ENCODE measurements around the gene CDK14.

The CDK14 gene

GRCh38 chr7:91248996-91249395, 652.9 kb downstream of the CDK14 start:
- H3K4me3 ChIP-seq (ENCODE audit: low read length), result no peak overlapping the region
- no peak overlapping the region for H3K27ac ChIP-seq (ENCODE audit: low read length)
- H3K36me3 ChIP-seq (replicated peaks; ENCODE audit: low read depth, low read length), result no peaks in the 10 kb centered on the region
- H3K79me2 ChIP-seq (ENCODE audit: low read length), result no peaks in the 10 kb centered on the region
- no peaks in the 10 kb centered on the region for H4K20me1 ChIP-seq (ENCODE audit: insufficient read depth, low read length)
- no peaks in the 10 kb centered on the region for H3K4me1 ChIP-seq (ENCODE audit: low read length)
- no peaks in the 10 kb centered on the region for H3K27me3 ChIP-seq (ENCODE audit: low read depth, low read length)
- no peak overlapping the region for H3K9ac ChIP-seq (ENCODE audit: low read length)
- H3K9me3 ChIP-seq (ENCODE audit: insufficient read depth, low read length), result no peaks in the 10 kb centered on the region
- no peak overlapping the region for H3K4me2 ChIP-seq (ENCODE audit: low read length)
- no peak overlapping the region for H2AFZ ChIP-seq (ENCODE audit: low read depth, low read length)
- TF ChIP-seq CTCF (IDR thresholded peaks at IDR 0.05; ENCODE audit: low read depth, low read length) (no peak), EZH2phosphoT487 (IDR thresholded peaks at IDR 0.05; ENCODE audit: low read depth) (no peak)

- Histone ChIP-seq H4K20me1 (ENCODE audit: insufficient read depth, low read length) (no peaks in the 10 kb centered on the region), H3K9ac (ENCODE audit: low read length) (no peak overlapping the region), H3K27me3 (ENCODE audit: low read depth, low read length) (no peaks in the 10 kb centered on the region), H3K36me3 (replicated peaks; ENCODE audit: low read depth, low read length) (no peaks in the 10 kb centered on the region), H2AFZ (ENCODE audit: low read depth, low read length) (no peak overlapping the region), H3K9me3 (ENCODE audit: insufficient read depth, low read length) (no peaks in the 10 kb centered on the region), H3K27ac (ENCODE audit: low read length) (no peak overlapping the region), H3K79me2 (ENCODE audit: low read length) (no peaks in the 10 kb centered on the region), H3K4me3 (ENCODE audit: low read length) (no peak overlapping the region), H3K4me2 (ENCODE audit: low read length) (no peak overlapping the region), H3K4me1 (ENCODE audit: low read length) (no peaks in the 10 kb centered on the region)
- TF ChIP-seq CTCF (IDR thresholded peaks at IDR 0.05; ENCODE audit: low read depth, low read length), result no peak
- TF ChIP-seq EZH2phosphoT487 (IDR thresholded peaks at IDR 0.05; ENCODE audit: low read depth), result no peak
Observed at GRCh38 chr7:91249506-91250233, 653.5 kb downstream of the CDK14 start.

- Histone ChIP-seq H2AFZ (ENCODE audit: low read depth, low read length) (no peak overlapping the region), H3K4me2 (ENCODE audit: low read length) (no peak overlapping the region), H3K4me3 (ENCODE audit: low read length) (no peak overlapping the region), H3K27ac (ENCODE audit: low read length) (no peak overlapping the region), H3K27me3 (ENCODE audit: low read depth, low read length) (no peaks in the 10 kb centered on the region), H3K36me3 (replicated peaks; ENCODE audit: low read depth, low read length) (no peaks in the 10 kb centered on the region), H3K9me3 (ENCODE audit: insufficient read depth, low read length) (no peaks in the 10 kb centered on the region), H3K79me2 (ENCODE audit: low read length) (no peaks in the 10 kb centered on the region), H3K9ac (ENCODE audit: low read length) (no peak overlapping the region), H3K4me1 (ENCODE audit: low read length) (no peaks in the 10 kb centered on the region), H4K20me1 (ENCODE audit: insufficient read depth, low read length) (no peaks in the 10 kb centered on the region)
- TF ChIP-seq CTCF (IDR thresholded peaks at IDR 0.05; ENCODE audit: low read depth, low read length), result no peak
- TF ChIP-seq EZH2phosphoT487 (IDR thresholded peaks at IDR 0.05; ENCODE audit: low read depth), result no peak
Observed at GRCh38 chr7:91250706-91251105, 654.6 kb downstream of the CDK14 start.

DNA sequence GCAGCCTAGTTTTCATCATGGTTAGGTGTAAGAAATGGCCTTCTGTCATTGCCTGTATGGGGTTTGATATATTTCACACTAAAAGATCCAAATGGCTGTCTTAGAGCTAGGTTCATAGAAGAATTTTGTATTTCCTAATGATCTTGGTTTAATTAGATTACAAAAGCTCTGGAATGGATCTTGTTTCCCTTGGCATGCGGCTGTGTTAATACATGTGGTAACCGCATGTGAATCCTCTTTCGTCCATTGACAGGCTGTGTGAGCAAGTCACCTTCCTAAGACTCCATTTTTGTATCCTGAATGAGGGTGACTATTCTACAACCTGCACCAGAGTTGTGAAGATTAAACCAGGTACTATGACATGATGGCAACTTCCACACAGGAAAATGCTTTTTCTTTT, 655.8 kb downstream of the CDK14 start:
- Histone ChIP-seq H3K4me1 (ENCODE audit: low read length) (no peaks in the 10 kb centered on the region), H4K20me1 (ENCODE audit: insufficient read depth, low read length) (no peaks in the 10 kb centered on the region), H2AFZ (ENCODE audit: low read depth, low read length) (no peak overlapping the region), H3K79me2 (ENCODE audit: low read length) (no peaks in the 10 kb centered on the region), H3K36me3 (replicated peaks; ENCODE audit: low read depth, low read length) (no peaks in the 10 kb centered on the region), H3K4me3 (ENCODE audit: low read length) (no peak overlapping the region), H3K27ac (ENCODE audit: low read length) (no peak overlapping the region), H3K9ac (ENCODE audit: low read length) (no peak overlapping the region), H3K4me2 (ENCODE audit: low read length) (no peak overlapping the region), H3K27me3 (ENCODE audit: low read depth, low read length) (no peaks in the 10 kb centered on the region), H3K9me3 (ENCODE audit: insufficient read depth, low read length) (no peaks in the 10 kb centered on the region)
- TF ChIP-seq EZH2phosphoT487 (IDR thresholded peaks at IDR 0.05; ENCODE audit: low read depth), result no peak
- no peak for TF ChIP-seq CTCF (IDR thresholded peaks at IDR 0.05; ENCODE audit: low read depth, low read length)

Data from OCI-LY3 (cell line).